ENCODE data around the gene PCDH1.

The PCDH1 gene

DNA sequence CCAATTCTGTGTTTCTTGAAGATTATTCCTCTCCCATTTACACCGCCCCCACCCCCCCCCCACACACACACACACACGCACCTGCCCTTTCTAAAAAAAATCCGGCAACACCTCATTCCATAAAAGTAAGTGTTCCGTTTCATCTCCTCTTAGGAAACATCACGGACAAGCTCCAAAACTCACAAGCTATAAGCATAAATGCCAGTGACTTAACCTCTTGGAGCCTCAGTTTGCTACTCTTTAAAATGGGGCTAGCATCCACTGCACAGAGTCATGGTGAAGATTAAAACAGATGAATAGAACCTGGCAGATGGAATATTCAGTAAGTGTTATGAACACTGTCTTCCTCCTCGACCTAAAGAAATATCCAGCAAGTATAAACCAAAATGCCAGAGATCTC is 70.5 kb downstream of the PCDH1 start:
- no peak for DNase-seq (ENCODE audit: low read depth)

DNA sequence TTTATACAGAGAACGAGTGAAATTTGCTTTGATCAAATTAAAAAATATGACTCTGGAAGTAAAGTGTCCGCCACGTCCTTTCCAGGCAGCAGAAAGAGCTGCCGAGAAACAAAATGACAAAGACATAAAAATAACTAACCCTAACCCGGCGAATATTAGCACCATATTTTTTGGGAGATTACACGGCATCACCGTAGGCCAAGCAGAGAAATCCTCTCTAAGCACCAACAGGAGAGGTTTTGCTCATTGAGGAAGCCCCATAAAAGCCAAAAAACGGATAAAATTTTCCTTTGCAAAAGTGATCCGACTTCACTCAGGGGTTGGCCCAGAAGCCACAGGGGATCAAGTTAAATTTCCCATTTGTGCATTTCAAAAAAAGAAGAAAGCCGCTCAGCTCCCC is 70.9 kb downstream of the PCDH1 start:
- DNase-seq (ENCODE audit: low read depth), result no peak

DNA sequence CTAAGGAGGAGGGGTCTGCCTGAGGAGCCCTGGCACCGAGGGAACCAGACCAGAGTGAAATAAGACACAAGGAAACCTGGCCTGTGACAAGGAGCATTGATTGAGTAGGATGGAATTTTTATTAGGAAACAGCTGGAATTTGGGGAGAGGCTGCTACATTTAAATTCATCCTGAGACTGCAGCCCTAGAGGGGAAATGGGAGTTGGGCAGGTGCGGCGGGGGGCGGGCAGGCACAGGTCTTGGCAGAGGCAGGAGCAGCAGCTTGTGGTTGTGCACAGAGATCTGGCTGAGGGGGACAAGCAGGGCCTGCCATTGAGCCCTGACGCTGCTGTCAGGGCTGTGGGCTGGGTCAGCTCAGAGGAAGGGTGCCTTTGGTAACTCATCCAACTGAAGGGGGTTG is 71.6 kb downstream of the PCDH1 start:
- DNase-seq (ENCODE audit: low read depth), result no peak

DNA sequence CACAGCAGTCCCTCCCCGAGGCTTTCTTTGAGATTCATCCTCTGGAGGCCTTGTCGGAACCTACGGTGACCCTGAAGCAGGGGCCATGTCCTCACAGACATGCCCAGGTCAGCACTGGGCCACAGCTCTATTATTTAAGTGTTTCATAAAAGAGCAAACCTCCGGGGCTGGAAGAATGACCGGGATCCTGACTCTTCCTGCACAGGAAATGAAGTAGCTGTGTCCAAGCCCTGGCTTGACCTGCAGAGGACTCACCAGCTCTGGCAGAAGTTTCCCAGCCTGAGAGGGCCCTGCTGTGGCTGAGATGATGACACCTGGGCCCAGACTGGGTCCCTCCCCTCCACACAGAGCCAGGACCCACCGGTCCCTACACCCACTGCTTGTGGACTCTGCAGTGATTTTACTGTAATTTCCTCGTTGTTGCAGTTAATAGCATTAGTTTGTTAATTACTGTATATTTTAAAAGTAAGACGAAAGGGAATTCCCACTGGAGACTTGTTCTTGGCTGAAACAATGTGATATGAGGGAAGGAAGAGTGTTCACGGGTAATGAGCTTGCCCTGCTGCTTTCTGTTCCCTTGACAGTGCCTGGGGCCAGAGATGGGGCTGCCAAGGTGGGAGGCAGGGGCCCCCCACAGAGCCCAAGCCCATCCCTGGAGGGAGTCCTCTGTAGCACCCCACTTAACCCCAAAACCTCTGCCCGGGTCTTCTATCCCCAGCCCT is 72.2 kb downstream of the PCDH1 start:
- DNase-seq (ENCODE audit: low read depth), result no peak

DNA sequence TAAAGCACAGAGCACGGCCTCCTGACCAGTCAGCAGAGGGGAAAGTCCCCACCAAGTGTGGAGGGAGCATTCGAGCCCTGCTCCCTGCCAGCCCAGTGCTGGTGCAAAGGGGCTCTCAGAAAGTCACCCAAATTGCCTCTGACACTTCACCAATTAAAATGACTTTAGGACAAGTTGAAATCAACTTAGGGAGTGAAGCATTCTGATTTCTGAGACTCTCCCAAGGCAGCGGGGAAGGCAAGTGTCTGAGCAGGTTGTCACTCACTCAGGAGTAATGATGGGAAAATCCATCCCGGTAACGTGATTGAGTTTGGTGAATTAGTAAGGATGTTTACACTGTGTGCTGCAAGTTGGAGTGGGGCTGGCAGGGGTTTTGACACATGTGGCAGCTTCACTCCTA is 73.7 kb downstream of the PCDH1 start:
- no peak for DNase-seq (ENCODE audit: low read depth)
